ENCODE measurements around the gene CBLB.

CBLB gene

GRCh38 chr3:105904678-105905284, 36.0 kb upstream of the CBLB start:
- Histone ChIP-seq H3K9ac (ENCODE audit: low read length in 5 of 5) (no peak overlapping the region), H3K4me3 (ENCODE audit: low read depth in 1 of 5, low read length in 5 of 5) (no peak overlapping the region), H3K27ac (ENCODE audit: low read depth, low read length) (no peak overlapping the region), H3K4me1 (ENCODE audit: control insufficient read depth in 5 of 5, insufficient read depth in 5 of 5, low read length in 5 of 5) (peaks cover 7 to 25% (median 16%) of the 10 kb centered on the region in 5 donors), H3K9me3 (ENCODE audit: control insufficient read depth in 5 of 5, low read length in 5 of 5) (no peaks in the 10 kb centered on the region), H3K36me3 (ENCODE audit: control insufficient read depth in 5 of 5, insufficient read depth in 5 of 5, low read length in 5 of 5) (no peaks in the 10 kb centered on the region), H3K27me3 (ENCODE audit: control insufficient read depth in 5 of 5, insufficient read depth in 4 of 5, low read length in 5 of 5) (no peaks in the 10 kb centered on the region)

GRCh38 chr3:105904251-105904650, 35.4 kb upstream of the CBLB start:
- Histone ChIP-seq H3K9ac (ENCODE audit: low read length in 5 of 5) (no peak overlapping the region), H3K4me3 (ENCODE audit: low read depth in 1 of 5, low read length in 5 of 5) (no peak overlapping the region), H3K4me1 (ENCODE audit: control insufficient read depth in 5 of 5, insufficient read depth in 5 of 5, low read length in 5 of 5) (peaks cover 7 to 25% (median 16%) of the 10 kb centered on the region in 5 donors), H3K9me3 (ENCODE audit: control insufficient read depth in 5 of 5, low read length in 5 of 5) (no peaks in the 10 kb centered on the region), H3K27me3 (ENCODE audit: control insufficient read depth in 5 of 5, insufficient read depth in 4 of 5, low read length in 5 of 5) (no peaks in the 10 kb centered on the region), H3K27ac (ENCODE audit: low read depth, low read length) (no peak overlapping the region), H3K36me3 (ENCODE audit: control insufficient read depth in 5 of 5, insufficient read depth in 5 of 5, low read length in 5 of 5) (no peaks in the 10 kb centered on the region)

DNA sequence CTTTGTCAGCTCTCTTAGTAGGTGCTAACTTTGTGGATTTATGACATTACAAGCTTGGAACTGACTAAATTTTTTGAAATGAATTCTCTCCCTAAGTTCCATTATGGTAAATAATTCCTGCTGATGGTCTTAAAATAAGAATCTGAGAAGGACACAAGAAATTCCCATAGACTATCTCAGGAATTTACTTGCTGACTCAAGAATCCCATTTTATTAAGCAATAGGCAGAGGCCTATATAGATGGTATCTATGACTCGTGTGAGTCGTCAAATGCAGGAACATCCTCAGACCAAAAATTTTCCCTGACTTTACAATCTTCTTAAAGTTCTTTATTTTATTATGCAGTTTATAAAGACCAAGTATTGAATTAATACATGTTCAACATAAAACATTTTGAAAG, 30.7 kb upstream of the CBLB start:
- Histone ChIP-seq H3K27ac (ENCODE audit: low read depth, low read length) (no peak overlapping the region), H3K4me3 (ENCODE audit: low read depth in 1 of 5, low read length in 5 of 5) (no peak overlapping the region), H3K4me1 (ENCODE audit: control insufficient read depth in 5 of 5, insufficient read depth in 5 of 5, low read length in 5 of 5) (no peaks in the 10 kb centered on the region), H3K9ac (ENCODE audit: low read length in 5 of 5) (no peak overlapping the region), H3K36me3 (ENCODE audit: control insufficient read depth in 5 of 5, insufficient read depth in 5 of 5, low read length in 5 of 5) (no peaks in the 10 kb centered on the region), H3K9me3 (ENCODE audit: control insufficient read depth in 5 of 5, low read length in 5 of 5) (no peaks in the 10 kb centered on the region), H3K27me3 (ENCODE audit: control insufficient read depth in 5 of 5, insufficient read depth in 4 of 5, low read length in 5 of 5) (no peaks in the 10 kb centered on the region)

GRCh38 chr3:105891101-105891500, 22.3 kb upstream of the CBLB start:
- Histone ChIP-seq H3K36me3 (ENCODE audit: control insufficient read depth in 5 of 5, insufficient read depth in 5 of 5, low read length in 5 of 5) (no peaks in the 10 kb centered on the region), H3K27me3 (ENCODE audit: control insufficient read depth in 5 of 5, insufficient read depth in 4 of 5, low read length in 5 of 5) (no peaks in the 10 kb centered on the region), H3K4me1 (ENCODE audit: control insufficient read depth in 5 of 5, insufficient read depth in 5 of 5, low read length in 5 of 5) (peaks cover 0 to under 1% (median 0%) of the 10 kb centered on the region in 5 donors), H3K9me3 (ENCODE audit: control insufficient read depth in 5 of 5, low read length in 5 of 5) (no peaks in the 10 kb centered on the region), H3K27ac (ENCODE audit: low read depth, low read length) (no peak overlapping the region), H3K4me3 (ENCODE audit: low read depth in 1 of 5, low read length in 5 of 5) (no peak overlapping the region), H3K9ac (ENCODE audit: low read length in 5 of 5) (no peak overlapping the region)

- H3K9me3 ChIP-seq (ENCODE audit: control insufficient read depth in 5 of 5, low read length in 5 of 5): no peaks in the 10 kb centered on the region
- no peak overlapping the region for H3K4me3 ChIP-seq (ENCODE audit: low read depth in 1 of 5, low read length in 5 of 5)
- H3K4me1 ChIP-seq (ENCODE audit: control insufficient read depth in 5 of 5, insufficient read depth in 5 of 5, low read length in 5 of 5): peaks cover 0 to 16% (median 13%) of the 10 kb centered on the region in 5 donors
- no peaks in the 10 kb centered on the region for H3K36me3 ChIP-seq (ENCODE audit: control insufficient read depth in 5 of 5, insufficient read depth in 5 of 5, low read length in 5 of 5)
- no peaks in the 10 kb centered on the region for H3K27me3 ChIP-seq (ENCODE audit: control insufficient read depth in 5 of 5, insufficient read depth in 4 of 5, low read length in 5 of 5)
- H3K9ac ChIP-seq (ENCODE audit: low read length in 5 of 5): no peak overlapping the region
- H3K27ac ChIP-seq (ENCODE audit: low read depth, low read length): no peak overlapping the region
Measured at GRCh38 chr3:105888621-105889579, 20.1 kb upstream of the CBLB start.

DNA sequence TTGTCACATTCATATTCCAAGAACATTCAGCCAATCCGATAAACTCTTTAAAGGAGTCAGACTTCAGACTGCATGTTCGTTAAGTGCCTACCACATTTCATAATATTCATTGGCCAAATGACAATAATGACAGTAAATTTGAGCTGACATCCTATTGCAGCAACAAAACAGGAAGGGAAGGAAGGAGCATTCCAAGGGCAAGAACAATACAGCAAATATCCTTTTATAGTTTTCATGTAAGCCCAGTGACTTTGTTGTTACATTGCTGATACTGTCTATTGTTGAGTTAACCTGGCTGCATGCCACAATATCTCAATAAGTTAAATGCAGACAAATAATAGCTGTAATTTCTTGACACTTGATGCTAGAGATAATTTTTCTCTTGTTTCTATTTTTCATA, 16.4 kb upstream of the CBLB start:
- H3K9me3 ChIP-seq (ENCODE audit: control insufficient read depth in 5 of 5, low read length in 5 of 5): no peaks in the 10 kb centered on the region
- no peaks in the 10 kb centered on the region for H3K27me3 ChIP-seq (ENCODE audit: control insufficient read depth in 5 of 5, insufficient read depth in 4 of 5, low read length in 5 of 5)
- no peaks in the 10 kb centered on the region for H3K36me3 ChIP-seq (ENCODE audit: control insufficient read depth in 5 of 5, insufficient read depth in 5 of 5, low read length in 5 of 5)
- no peak overlapping the region for H3K4me3 ChIP-seq (ENCODE audit: low read depth in 1 of 5, low read length in 5 of 5)
- peak overlapping the region in 1 of 5 donors; percentile 34 for H3K9ac ChIP-seq (ENCODE audit: low read length in 5 of 5)
- H3K27ac ChIP-seq (ENCODE audit: low read depth, low read length): peak overlapping the region; percentile 59
- H3K4me1 ChIP-seq (ENCODE audit: control insufficient read depth in 5 of 5, insufficient read depth in 5 of 5, low read length in 5 of 5): peaks cover 0 to 16% (median 13%) of the 10 kb centered on the region in 5 donors

DNA sequence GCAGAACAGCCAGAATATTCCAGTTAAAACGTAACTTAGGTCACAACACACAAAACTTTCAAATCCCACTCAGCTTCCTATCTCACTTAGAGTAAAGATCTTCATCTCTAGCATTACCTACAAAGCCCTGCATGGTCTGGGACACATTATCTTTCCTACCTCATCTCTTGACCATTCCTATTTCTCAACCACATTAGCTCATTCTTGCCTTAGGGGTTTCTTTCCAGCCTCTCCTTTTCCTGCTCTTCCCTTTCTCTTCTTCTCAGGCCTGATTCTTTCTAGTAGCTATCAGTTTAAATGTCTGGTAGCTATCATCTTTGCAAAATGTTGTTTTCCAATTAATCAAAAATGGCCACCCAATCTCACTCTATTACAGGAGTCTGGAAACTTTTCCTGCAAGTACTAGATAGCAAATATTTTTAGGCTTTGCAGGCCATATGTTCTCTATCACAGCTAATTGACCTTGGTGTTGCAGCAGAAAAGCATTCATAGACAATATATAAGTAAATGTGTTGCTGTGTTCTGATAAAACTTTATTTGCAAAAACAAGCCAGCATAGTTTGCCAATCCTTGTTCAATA, 15.1 kb upstream of the CBLB start:
- Histone ChIP-seq H3K9me3 (ENCODE audit: control insufficient read depth in 5 of 5, low read length in 5 of 5) (no peaks in the 10 kb centered on the region), H3K27me3 (ENCODE audit: control insufficient read depth in 5 of 5, insufficient read depth in 4 of 5, low read length in 5 of 5) (no peaks in the 10 kb centered on the region), H3K4me1 (ENCODE audit: control insufficient read depth in 5 of 5, insufficient read depth in 5 of 5, low read length in 5 of 5) (peaks cover 0 to 16% (median 13%) of the 10 kb centered on the region in 5 donors), H3K4me3 (ENCODE audit: low read depth in 1 of 5, low read length in 5 of 5) (no peak overlapping the region), H3K27ac (ENCODE audit: low read depth, low read length) (no peak overlapping the region), H3K9ac (ENCODE audit: low read length in 5 of 5) (no peak overlapping the region), H3K36me3 (ENCODE audit: control insufficient read depth in 5 of 5, insufficient read depth in 5 of 5, low read length in 5 of 5) (no peaks in the 10 kb centered on the region)

GRCh38 chr3:105880681-105881290, 12.0 kb upstream of the CBLB start:
- Histone ChIP-seq H3K36me3 (ENCODE audit: control insufficient read depth in 5 of 5, insufficient read depth in 5 of 5, low read length in 5 of 5) (no peaks in the 10 kb centered on the region), H3K9me3 (ENCODE audit: control insufficient read depth in 5 of 5, low read length in 5 of 5) (no peaks in the 10 kb centered on the region), H3K4me3 (ENCODE audit: low read depth in 1 of 5, low read length in 5 of 5) (no peak overlapping the region)

DNA sequence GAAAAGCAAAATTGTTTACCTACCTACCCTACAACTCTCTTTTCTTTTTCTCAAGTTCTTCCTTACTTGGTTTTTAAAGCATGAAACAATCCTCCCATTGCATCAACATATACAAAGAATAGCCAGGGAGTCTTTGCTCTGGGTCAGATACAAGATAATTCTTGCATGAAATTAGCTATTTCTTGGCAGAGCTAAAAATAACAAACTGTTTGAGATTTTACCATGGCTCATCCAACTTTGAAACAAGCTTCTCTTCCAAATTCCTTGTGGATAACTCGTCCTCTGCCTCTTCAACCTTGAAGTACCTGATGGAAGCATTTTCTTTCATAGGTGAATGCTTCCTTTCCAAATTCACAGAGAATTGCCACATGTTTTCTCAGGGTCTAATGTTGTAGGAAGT, 9.2 kb upstream of the CBLB start:
- Histone ChIP-seq H3K36me3 (ENCODE audit: control insufficient read depth in 5 of 5, insufficient read depth in 5 of 5, low read length in 5 of 5) (no peaks in the 10 kb centered on the region), H3K9ac (ENCODE audit: low read length in 5 of 5) (no peak overlapping the region), H3K27ac (ENCODE audit: low read depth, low read length) (no peak overlapping the region), H3K4me1 (ENCODE audit: control insufficient read depth in 5 of 5, insufficient read depth in 5 of 5, low read length in 5 of 5) (no peaks in the 10 kb centered on the region), H3K4me3 (ENCODE audit: low read depth in 1 of 5, low read length in 5 of 5) (no peak overlapping the region), H3K27me3 (ENCODE audit: control insufficient read depth in 5 of 5, insufficient read depth in 4 of 5, low read length in 5 of 5) (no peaks in the 10 kb centered on the region), H3K9me3 (ENCODE audit: control insufficient read depth in 5 of 5, low read length in 5 of 5) (no peaks in the 10 kb centered on the region)

More at GRCh38 chr3:105880681-105881290, 12.0 kb upstream of the CBLB start:
- H3K27me3 ChIP-seq (ENCODE audit: control insufficient read depth in 5 of 5, insufficient read depth in 4 of 5, low read length in 5 of 5): no peaks in the 10 kb centered on the region
- no peak overlapping the region for H3K9ac ChIP-seq (ENCODE audit: low read length in 5 of 5)
- H3K27ac ChIP-seq (ENCODE audit: low read depth, low read length): no peak overlapping the region
- H3K4me1 ChIP-seq (ENCODE audit: control insufficient read depth in 5 of 5, insufficient read depth in 5 of 5, low read length in 5 of 5): peaks cover 0 to 14% (median 13%) of the 10 kb centered on the region in 5 donors

Measured in subcutaneous abdominal adipose tissue (tissue), 5 donors.